ENCODE measurements around the gene DAAM1. TPM values are rescaled to one million over a fixed set of nuclear protein-coding genes. Genes with fewer than 3 reads are reported as not detected.

Gene DAAM1
- polyA plus RNA-seq, 1 donor from 2014 or later = 161 TPM

GRCh38 chr14:59199205-59199604, 10.7 kb downstream of the DAAM1 start:
- Histone ChIP-seq H3K9me3 (ENCODE audit: low read length) (no peaks in the 10 kb centered on the region), H3K79me2 (replicated peaks; ENCODE audit: insufficient read depth, low read length) (peaks cover 87% of the 10 kb centered on the region), H3K9me2 (ENCODE audit: insufficient read depth, low read length) (no peaks in the 10 kb centered on the region), H3K4me3 (ENCODE audit: low read length) (no peak overlapping the region), H4K20me1 (ENCODE audit: insufficient read depth) (peaks cover 25% of the 10 kb centered on the region), H3K4me2 (ENCODE audit: low read length) (no peak overlapping the region), H3K36me3 (ENCODE audit: insufficient read depth, low read length) (no peaks in the 10 kb centered on the region), H2AFZ (ENCODE audit: low read depth, low read length) (no peak overlapping the region), H3K27ac (ENCODE audit: low read length) (no peak overlapping the region), H3K9ac (ENCODE audit: low read length) (no peak overlapping the region), H3F3A (ENCODE audit: insufficient read depth, low read length, poor library complexity, severe bottlenecking) (no peaks in the 10 kb centered on the region), H3K27me3 (ENCODE audit: insufficient read depth, low read depth, low read length) (no peaks in the 10 kb centered on the region)
- TF ChIP-seq EP300 (conservative IDR thresholded peaks at IDR 0.05; ENCODE audit: poor library complexity, severe bottlenecking) (no peak), EZH2 (IDR thresholded peaks at IDR 0.05; ENCODE audit: borderline replicate concordance, insufficient read depth, low read length, poor library complexity, severe bottlenecking) (no peak), SMC3 (conservative IDR thresholded peaks at IDR 0.05; ENCODE audit: poor library complexity) (no peak)

GRCh38 chr14:59199614-59200013, 11.1 kb downstream of the DAAM1 start:
- H3K36me3 ChIP-seq (ENCODE audit: insufficient read depth, low read length) = no peaks in the 10 kb centered on the region
- no peaks in the 10 kb centered on the region for H3K9me2 ChIP-seq (ENCODE audit: insufficient read depth, low read length)
- H3K4me3 ChIP-seq (ENCODE audit: low read length) = no peak overlapping the region
- peaks cover 27% of the 10 kb centered on the region for H4K20me1 ChIP-seq (ENCODE audit: insufficient read depth)
- H3F3A ChIP-seq (ENCODE audit: insufficient read depth, low read length, poor library complexity, severe bottlenecking) = no peaks in the 10 kb centered on the region
- no peak overlapping the region for H3K4me2 ChIP-seq (ENCODE audit: low read length)
- no peaks in the 10 kb centered on the region for H3K9me3 ChIP-seq (ENCODE audit: low read length)
- TF ChIP-seq REST (IDR thresholded peaks at IDR 0.05; ENCODE audit: borderline replicate concordance) (no peak), EP300 (conservative IDR thresholded peaks at IDR 0.05; ENCODE audit: poor library complexity, severe bottlenecking) (no peak), RAD21 (conservative IDR thresholded peaks at IDR 0.05) (no peak), CTCF (IDR thresholded peaks at IDR 0.05; ENCODE audit: poor library complexity, severe bottlenecking) (no peak), MXI1 (conservative IDR thresholded peaks at IDR 0.05; ENCODE audit: poor library complexity, severe bottlenecking) (no peak), POLR2AphosphoS5 (IDR thresholded peaks at IDR 0.05) (no peak), TAF1 (IDR thresholded peaks at IDR 0.05; ENCODE audit: low read depth) (no peak)
- H2AFZ ChIP-seq (ENCODE audit: low read depth, low read length) = no peak overlapping the region
- no peaks in the 10 kb centered on the region for H3K27me3 ChIP-seq (ENCODE audit: insufficient read depth, low read depth, low read length)
- H3K79me2 ChIP-seq (replicated peaks; ENCODE audit: insufficient read depth, low read length) = peaks cover 87% of the 10 kb centered on the region
- H3K9ac ChIP-seq (ENCODE audit: low read length) = no peak overlapping the region
- H3K27ac ChIP-seq (ENCODE audit: low read length) = no peak overlapping the region

GRCh38 chr14:59200195-59200594, 11.7 kb downstream of the DAAM1 start:
- Histone ChIP-seq H3K9ac (ENCODE audit: low read length) (no peak overlapping the region), H3K9me2 (ENCODE audit: insufficient read depth, low read length) (no peaks in the 10 kb centered on the region), H3F3A (ENCODE audit: insufficient read depth, low read length, poor library complexity, severe bottlenecking) (no peaks in the 10 kb centered on the region), H3K4me2 (ENCODE audit: low read length) (no peak overlapping the region), H3K36me3 (ENCODE audit: insufficient read depth, low read length) (no peaks in the 10 kb centered on the region), H3K79me2 (replicated peaks; ENCODE audit: insufficient read depth, low read length) (peaks cover 88% of the 10 kb centered on the region), H4K20me1 (ENCODE audit: insufficient read depth) (peaks cover 31% of the 10 kb centered on the region), H2AFZ (ENCODE audit: low read depth, low read length) (no peak overlapping the region), H3K27ac (ENCODE audit: low read length) (no peak overlapping the region), H3K27me3 (ENCODE audit: insufficient read depth, low read depth, low read length) (no peaks in the 10 kb centered on the region), H3K4me3 (ENCODE audit: low read length) (no peak overlapping the region), H3K9me3 (ENCODE audit: low read length) (no peaks in the 10 kb centered on the region)
- TF ChIP-seq POLR2AphosphoS5 (IDR thresholded peaks at IDR 0.05) (no peak), MXI1 (conservative IDR thresholded peaks at IDR 0.05; ENCODE audit: poor library complexity, severe bottlenecking) (no peak), TAF1 (IDR thresholded peaks at IDR 0.05; ENCODE audit: low read depth) (no peak), CTCF (IDR thresholded peaks at IDR 0.05; ENCODE audit: poor library complexity, severe bottlenecking) (no peak), SMC3 (conservative IDR thresholded peaks at IDR 0.05; ENCODE audit: poor library complexity) (no peak), EZH2 (IDR thresholded peaks at IDR 0.05; ENCODE audit: borderline replicate concordance, insufficient read depth, low read length, poor library complexity, severe bottlenecking) (no peak)

All from neural cell (in vitro differentiated cells).